Prostate gland (tissue), 2 donors: ENCODE results near the gene HIVEP2.

Experiments
- POLR2A ChIP-seq: fragments of 450-650 bp; IDR thresholded peaks from one replicate; pipeline ENCODE4 v1.6.1; 2016; ENCODE audit warnings: antibody characterized with exemption, mild to moderate bottlenecking
- TF ChIP-seq, protein P1 (sequence below), 4 experiments: fragments of 200-600 bp in 2 of 4; fragments of 450-650 bp in 2 of 4; sonication (generic) in 2 of 4; IDR thresholded peaks; 1 replicate in 3 of 4; 2 replicates in 1 of 4; pipeline ENCODE4 v1.5.1; 2016 to 2019; ENCODE audit warnings: antibody characterized with exemption in 4 of 4, mild to moderate bottlenecking in 2 of 4, moderate library complexity in 2 of 4

- TF ChIP-seq, protein P1, sequence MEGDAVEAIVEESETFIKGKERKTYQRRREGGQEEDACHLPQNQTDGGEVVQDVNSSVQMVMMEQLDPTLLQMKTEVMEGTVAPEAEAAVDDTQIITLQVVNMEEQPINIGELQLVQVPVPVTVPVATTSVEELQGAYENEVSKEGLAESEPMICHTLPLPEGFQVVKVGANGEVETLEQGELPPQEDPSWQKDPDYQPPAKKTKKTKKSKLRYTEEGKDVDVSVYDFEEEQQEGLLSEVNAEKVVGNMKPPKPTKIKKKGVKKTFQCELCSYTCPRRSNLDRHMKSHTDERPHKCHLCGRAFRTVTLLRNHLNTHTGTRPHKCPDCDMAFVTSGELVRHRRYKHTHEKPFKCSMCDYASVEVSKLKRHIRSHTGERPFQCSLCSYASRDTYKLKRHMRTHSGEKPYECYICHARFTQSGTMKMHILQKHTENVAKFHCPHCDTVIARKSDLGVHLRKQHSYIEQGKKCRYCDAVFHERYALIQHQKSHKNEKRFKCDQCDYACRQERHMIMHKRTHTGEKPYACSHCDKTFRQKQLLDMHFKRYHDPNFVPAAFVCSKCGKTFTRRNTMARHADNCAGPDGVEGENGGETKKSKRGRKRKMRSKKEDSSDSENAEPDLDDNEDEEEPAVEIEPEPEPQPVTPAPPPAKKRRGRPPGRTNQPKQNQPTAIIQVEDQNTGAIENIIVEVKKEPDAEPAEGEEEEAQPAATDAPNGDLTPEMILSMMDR (IDR thresholded peaks at IDR 0.05) = no peak
- TF ChIP-seq POLR2A = no peak
These were observed 154.7 kb downstream of the HIVEP2 start for GRCh38 chr6:142790257-142790656.
